Central memory CD8-positive, alpha-beta T cell (primary cell): ENCODE results near the gene ZNF749.

Experiments used
- ATAC-seq: fragments of 150-1000 bp; cut with Tn5 transposase; replicated peaks from 2 replicates; pipeline ENCODE4 v1.10.0; 2022; ENCODE audit warnings: mild to moderate bottlenecking, moderate FRiP score, moderate number of reproducible peaks; ENCODE audit not compliant: poor library complexity, severe bottlenecking; ENCODE audit errors: extremely low read depth
- DNase-seq, 2 donors: peaks; one replicate each; pipeline ENCODE4 v3.0.0; 2021; ENCODE audit warnings: low spot score in 2 of 2
- H3K27ac Mint-ChIP-seq: one replicate; pipeline ENCODE4 v1.8.0; 2022; ENCODE audit warnings: low read depth, mild to moderate bottlenecking, moderate library complexity, mixed read lengths
- H3K27me3 Mint-ChIP-seq: one replicate; pipeline ENCODE4 v1.8.0; 2022; ENCODE audit warnings: mixed read lengths
- H3K36me3 Mint-ChIP-seq: one replicate; pipeline ENCODE4 v1.8.0; 2022; ENCODE audit warnings: mild to moderate bottlenecking, moderate library complexity, mixed read lengths; ENCODE audit not compliant: insufficient read depth
- H3K4me1 Mint-ChIP-seq: one replicate; pipeline ENCODE4 v1.8.0; 2022; ENCODE audit warnings: mixed read lengths
- H3K4me3 Mint-ChIP-seq: one replicate; pipeline ENCODE4 v1.8.0; 2022; ENCODE audit warnings: mild to moderate bottlenecking, moderate library complexity, mixed read lengths
- H3K9me3 Mint-ChIP-seq: one replicate; pipeline ENCODE4 v1.8.0; 2022; ENCODE audit warnings: mixed read lengths

ZNF749 gene

DNA sequence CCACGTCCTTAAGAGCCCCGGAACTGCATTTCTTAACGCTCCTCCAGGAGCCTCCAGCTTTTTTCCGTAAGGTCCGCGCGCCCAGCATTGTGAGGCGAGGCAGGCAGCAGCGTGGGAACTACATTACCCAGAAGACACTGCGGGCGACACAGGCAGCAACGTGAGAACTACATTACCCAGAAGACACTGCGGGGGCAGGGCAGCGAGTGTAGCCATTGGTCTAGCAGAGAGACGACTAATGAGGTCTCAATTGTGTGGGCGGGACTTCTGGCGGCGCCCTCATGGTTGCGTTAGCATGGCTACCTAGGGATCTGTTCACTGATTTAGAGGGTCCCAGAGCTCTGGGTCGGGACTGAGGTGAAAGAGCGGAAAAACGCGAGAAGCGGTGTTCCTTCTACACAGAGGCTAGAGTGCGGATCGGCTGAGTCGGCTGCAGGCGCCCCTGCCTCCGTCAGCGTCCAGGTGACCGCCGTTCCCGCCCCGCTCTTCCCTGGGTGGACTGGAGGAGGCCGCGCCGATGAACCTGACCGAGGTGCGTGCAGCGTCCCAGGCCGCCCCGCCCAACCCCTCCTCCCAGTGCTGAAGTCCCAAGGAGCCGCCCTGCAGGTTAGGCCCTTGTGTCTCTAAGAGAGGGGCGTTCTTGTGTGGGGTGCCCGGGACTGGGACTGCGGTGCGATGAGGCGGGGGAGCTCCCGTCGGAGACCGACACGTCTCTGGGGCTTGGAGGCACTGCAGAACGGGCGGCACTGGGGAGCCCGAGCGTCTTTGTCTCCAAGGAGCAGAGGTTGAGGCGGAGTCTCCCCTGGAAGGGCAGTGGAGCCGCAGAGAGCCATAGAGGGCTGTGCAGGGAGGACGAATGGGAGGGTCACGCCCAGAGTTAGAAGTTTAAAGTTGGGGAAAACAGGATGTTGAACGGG lies at the start of gene ZNF749:
TSS of gene ZNF749 (plus strand) at position 264 of the 917 bp plus-strand sequence. CDS start at position 518, 254 bp downstream.
- peaks cover 5% of the 10 kb centered on the region for H3K9me3 Mint-ChIP-seq
- ATAC-seq, result peak; percentile 100
- peaks cover 39% of the 10 kb centered on the region for H3K4me1 Mint-ChIP-seq
- peaks cover 6% of the 10 kb centered on the region for H3K36me3 Mint-ChIP-seq
- peak within 1 kb of the TSS; percentile 91 for H3K4me3 Mint-ChIP-seq
- H3K27ac Mint-ChIP-seq, result peak within 1 kb of the TSS; percentile 92
- H3K27me3 Mint-ChIP-seq, result no peaks in the 10 kb centered on the region
- DNase-seq, result peak; percentile 95 to 96

DNA sequence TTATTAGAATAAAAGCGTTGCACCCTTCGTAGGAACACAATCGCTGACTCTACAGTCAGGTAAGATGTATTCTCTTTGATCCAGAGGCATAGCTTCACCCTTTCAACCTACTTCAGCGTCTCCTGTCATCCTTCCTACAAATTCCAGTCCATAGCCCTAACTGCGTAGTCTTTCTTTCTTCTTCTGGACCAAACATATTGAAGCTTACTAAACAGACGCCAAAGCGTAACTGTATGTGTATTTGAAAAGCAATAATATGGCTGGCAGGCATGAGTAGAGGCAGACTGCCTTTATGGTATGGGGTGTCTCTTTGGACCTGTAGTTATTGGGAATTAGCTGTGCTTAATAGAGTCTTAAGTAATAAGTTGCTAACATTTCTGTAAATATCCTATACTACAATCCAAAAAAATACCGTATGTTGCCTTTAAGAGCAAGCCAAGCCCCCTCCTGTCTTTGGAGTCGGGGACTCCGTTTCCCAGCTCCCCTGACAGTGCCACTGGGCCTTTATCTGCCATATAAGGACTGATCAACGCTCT lies 45.9 kb upstream of the ZNF749 start:
- Mint-ChIP-seq H3K36me3 (peaks cover 23% of the 10 kb centered on the region), H3K9me3 (no peaks in the 10 kb centered on the region), H3K4me1 (peaks cover 35% of the 10 kb centered on the region), H3K27ac (peak overlapping the region; percentile 97), H3K4me3 (peak overlapping the region; percentile 84), H3K27me3 (no peaks in the 10 kb centered on the region)
- ATAC-seq (no peak), DNase-seq (no peak)

DNA sequence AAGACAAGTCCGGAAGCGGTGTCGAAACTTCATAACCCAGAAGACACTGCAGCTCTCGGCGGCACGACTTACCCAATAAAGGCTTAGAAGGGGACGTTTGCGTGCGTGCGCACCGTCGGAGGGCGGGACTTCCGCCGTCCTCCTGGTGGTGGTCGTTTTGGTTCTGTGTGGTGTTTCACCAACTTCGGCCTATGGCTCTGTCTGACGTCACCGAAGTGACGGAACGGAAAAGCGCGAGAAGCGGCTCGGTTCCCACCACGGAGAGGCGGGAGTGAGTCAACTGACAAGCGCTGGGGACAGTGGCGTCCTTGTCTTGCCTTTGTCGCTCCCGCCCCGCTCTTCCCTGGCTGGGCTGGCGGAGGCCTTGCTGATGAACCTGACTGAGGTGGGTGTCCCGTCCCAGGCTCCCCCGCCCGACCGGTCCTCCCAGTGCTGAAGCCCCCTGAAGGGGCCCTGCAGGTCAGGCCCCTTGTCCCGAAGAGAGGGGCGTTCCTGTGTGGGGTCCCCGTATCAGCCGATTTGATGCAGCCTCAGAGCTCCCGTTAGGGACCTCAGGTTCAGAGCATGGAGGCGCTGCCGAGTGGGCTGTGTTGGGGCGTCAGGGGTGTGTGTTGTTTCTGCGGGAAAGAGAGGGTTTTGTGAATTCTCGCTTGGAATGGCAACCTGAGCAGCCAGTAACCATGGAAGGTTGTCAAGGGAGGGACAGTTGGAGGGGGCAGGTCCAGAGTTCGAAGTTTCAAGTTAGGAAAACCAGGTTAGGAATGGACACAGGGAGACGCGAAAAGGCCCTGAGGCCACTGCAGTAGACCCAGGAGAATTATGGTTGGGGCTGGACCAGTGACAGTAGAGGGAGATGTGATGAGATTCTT lies 45.2 kb upstream of the ZNF749 start, which contains the start of gene ZNF548:
TSS of gene ZNF548 (plus strand) at position 125 of the 869 bp plus-strand sequence. CDS start at position 371, 246 bp downstream.
- Mint-ChIP-seq H3K36me3 (peaks cover 23% of the 10 kb centered on the region), H3K4me1 (peaks cover 42% of the 10 kb centered on the region)
- DNase-seq, result peak; percentile 96 to 98

DNA sequence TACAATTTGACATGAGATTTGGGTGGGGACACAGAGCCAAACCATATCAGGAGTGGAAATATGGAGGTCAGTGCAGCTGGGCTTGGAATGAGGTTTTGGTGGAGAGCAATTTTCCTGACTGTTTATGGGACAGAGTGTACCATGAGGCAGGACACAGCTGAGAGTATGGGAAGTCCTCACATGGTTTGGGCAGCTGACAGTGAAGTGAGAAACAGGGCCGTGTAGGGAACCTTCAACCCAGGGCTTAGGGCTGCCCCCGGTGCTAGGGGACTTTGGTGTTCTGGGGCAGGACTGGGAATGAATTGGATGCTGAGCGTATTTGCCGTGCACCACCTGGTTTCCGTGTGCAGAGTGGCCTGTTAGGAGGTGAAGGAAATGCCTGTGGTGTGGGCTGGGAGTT lies 39.4 kb upstream of the ZNF749 start:
- DNase-seq (no peak), ATAC-seq (no peak)
- Mint-ChIP-seq H3K4me1 (peaks cover 40% of the 10 kb centered on the region), H3K4me3 (no peak overlapping the region), H3K27me3 (no peaks in the 10 kb centered on the region), H3K36me3 (peaks cover 44% of the 10 kb centered on the region), H3K27ac (no peak overlapping the region), H3K9me3 (peaks cover 34% of the 10 kb centered on the region)

More for the DNA sequence above, 45.2 kb upstream of the ZNF749 start, which contains the start of gene ZNF548:
- H3K27ac Mint-ChIP-seq, result peak within 1 kb of the TSS; percentile 97
- H3K9me3 Mint-ChIP-seq, result no peaks in the 10 kb centered on the region
- peak within 1 kb of the TSS; percentile 84 for H3K4me3 Mint-ChIP-seq
- H3K27me3 Mint-ChIP-seq, result no peaks in the 10 kb centered on the region
- peak; percentile 99 for ATAC-seq

DNA sequence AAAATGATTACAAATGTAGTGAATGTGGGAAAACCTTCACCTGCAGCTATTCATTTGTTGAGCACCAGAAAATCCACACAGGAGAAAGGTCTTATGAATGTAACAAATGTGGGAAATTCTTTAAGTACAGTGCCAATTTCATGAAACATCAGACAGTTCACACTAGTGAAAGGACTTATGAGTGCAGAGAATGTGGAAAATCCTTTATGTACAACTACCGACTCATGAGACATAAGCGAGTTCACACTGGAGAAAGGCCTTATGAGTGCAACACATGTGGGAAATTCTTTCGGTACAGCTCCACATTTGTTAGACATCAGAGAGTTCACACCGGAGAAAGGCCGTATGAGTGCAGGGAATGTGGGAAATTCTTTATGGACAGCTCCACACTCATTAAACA lies 36.3 kb upstream of the ZNF749 start:
- no peak overlapping the region for H3K4me3 Mint-ChIP-seq
- peaks cover 27% of the 10 kb centered on the region for H3K4me1 Mint-ChIP-seq
- ATAC-seq (no peak), DNase-seq (no peak)
- no peak overlapping the region for H3K27ac Mint-ChIP-seq
- H3K36me3 Mint-ChIP-seq, result peaks cover 35% of the 10 kb centered on the region
- H3K27me3 Mint-ChIP-seq, result no peaks in the 10 kb centered on the region
- H3K9me3 Mint-ChIP-seq, result peaks cover 34% of the 10 kb centered on the region

DNA sequence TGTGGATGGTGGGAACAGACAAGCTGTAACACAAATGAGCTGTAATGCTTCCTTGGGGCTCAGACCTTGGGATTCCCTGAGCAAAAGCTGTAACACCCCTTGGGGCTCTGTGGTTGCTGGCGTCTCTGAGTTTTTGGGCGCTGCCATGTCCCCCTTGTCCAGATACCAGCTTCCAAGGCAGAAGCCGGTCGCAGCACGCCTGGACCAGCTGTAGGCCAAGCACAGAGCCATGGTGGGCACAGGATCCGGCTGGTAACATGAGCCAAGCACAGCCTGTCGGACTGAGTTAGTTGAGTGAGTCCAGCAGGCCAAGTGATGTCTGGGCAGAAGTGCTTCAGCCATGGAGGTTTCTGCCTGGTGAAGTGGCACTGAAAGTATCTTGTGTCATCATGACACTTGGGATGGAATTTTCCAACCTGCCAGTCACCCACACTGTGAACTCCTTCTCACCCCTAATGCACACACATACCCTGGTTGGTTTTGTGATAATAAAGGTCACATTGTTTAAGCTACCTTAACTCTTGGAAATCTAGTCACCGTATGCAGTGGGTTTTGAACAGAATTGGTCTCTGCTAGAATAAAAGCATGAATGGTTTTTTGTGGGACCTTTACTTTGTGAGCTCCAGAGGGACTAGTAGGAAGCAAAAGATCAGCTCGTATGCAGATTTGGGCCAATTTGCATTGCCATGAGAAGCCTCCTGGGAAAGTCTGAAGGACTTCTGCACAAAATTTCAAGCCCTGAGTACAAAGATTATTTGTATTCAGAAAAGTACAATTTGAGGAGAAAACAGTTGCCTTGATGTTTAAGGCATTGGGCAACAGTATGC lies 31.2 kb upstream of the ZNF749 start:
- DNase-seq, result no peak
- H3K36me3 Mint-ChIP-seq, result peaks cover 12% of the 10 kb centered on the region
- no peak overlapping the region for H3K27ac Mint-ChIP-seq
- H3K9me3 Mint-ChIP-seq, result peaks cover 6% of the 10 kb centered on the region
- H3K4me3 Mint-ChIP-seq, result no peak overlapping the region
- H3K4me1 Mint-ChIP-seq, result peaks cover 7% of the 10 kb centered on the region
- no peak for ATAC-seq
- no peaks in the 10 kb centered on the region for H3K27me3 Mint-ChIP-seq

- peaks cover 5% of the 10 kb centered on the region for H3K36me3 Mint-ChIP-seq
- H3K9me3 Mint-ChIP-seq, result no peaks in the 10 kb centered on the region
- peaks cover 19% of the 10 kb centered on the region for H3K4me1 Mint-ChIP-seq
- no peak overlapping the region for H3K4me3 Mint-ChIP-seq
- H3K27me3 Mint-ChIP-seq, result no peaks in the 10 kb centered on the region
- DNase-seq (peak; percentile 44 to 58), ATAC-seq (no peak)
- H3K27ac Mint-ChIP-seq, result no peak overlapping the region
Observed at GRCh38 chr19:57406516-57407123, 28.5 kb upstream of the ZNF749 start.

- DNase-seq (peak; percentile 77 to 82), ATAC-seq (peak; percentile 100)
- H3K27ac Mint-ChIP-seq, result peak within 1 kb of the TSS; percentile 89
- peaks cover 10% of the 10 kb centered on the region for H3K36me3 Mint-ChIP-seq
- no peaks in the 10 kb centered on the region for H3K27me3 Mint-ChIP-seq
- H3K9me3 Mint-ChIP-seq, result peaks cover 10% of the 10 kb centered on the region
- H3K4me3 Mint-ChIP-seq, result peak within 1 kb of the TSS; percentile 93
- H3K4me1 Mint-ChIP-seq, result peaks cover 36% of the 10 kb centered on the region
Observed at GRCh38 chr19:57410877-57411671, 24.1 kb upstream of the ZNF749 start, which contains the start of gene ZNF17. Gene ZNF17 (plus strand): TSS chr19:57411161. CDS start chr19:57413616, 2,455 bp downstream.

DNA sequence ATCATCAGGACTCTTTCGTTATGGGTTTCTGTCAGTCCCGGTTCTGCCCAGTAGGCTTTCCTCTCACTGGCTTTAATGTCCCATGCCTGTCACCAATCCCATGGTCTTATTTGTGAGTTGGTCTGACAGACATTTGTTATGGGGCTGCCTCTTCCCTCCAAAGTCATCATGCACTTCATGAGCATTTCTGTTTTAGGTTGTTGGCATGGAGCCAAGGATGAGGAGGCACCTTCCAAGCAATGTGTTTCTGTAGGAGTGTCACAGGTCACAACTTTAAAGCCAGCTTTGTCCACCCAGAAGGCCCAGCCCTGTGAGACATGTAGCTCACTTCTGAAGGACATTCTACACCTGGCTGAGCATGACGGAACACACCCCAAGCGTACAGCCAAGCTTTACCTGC lies 15.7 kb upstream of the ZNF749 start:
- peaks cover 18% of the 10 kb centered on the region for H3K4me1 Mint-ChIP-seq
- no peak for DNase-seq
- no peak for ATAC-seq
- H3K27me3 Mint-ChIP-seq, result no peaks in the 10 kb centered on the region
- H3K27ac Mint-ChIP-seq, result no peak overlapping the region
- H3K9me3 Mint-ChIP-seq, result peaks cover 29% of the 10 kb centered on the region
- H3K4me3 Mint-ChIP-seq, result no peak overlapping the region
- peaks cover 29% of the 10 kb centered on the region for H3K36me3 Mint-ChIP-seq

DNA sequence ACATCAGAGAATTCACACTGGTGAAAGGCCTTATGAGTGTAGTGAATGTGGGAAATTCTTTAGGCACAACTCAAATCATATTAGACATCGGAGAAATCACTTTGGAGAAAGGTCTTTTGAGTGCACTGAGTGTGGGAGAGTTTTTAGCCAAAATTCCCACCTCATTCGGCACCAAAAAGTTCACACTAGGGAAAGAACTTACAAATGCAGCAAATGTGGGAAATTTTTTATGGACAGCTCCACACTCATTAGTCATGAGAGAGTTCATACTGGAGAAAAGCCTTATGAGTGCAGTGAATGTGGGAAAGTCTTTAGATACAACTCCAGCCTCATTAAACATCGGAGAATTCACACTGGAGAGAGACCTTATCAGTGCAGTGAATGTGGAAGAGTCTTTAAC lies 14.1 kb upstream of the ZNF749 start:
- H3K9me3 Mint-ChIP-seq, result peaks cover 19% of the 10 kb centered on the region
- no peak overlapping the region for H3K27ac Mint-ChIP-seq
- H3K27me3 Mint-ChIP-seq, result no peaks in the 10 kb centered on the region
- no peak for ATAC-seq
- peaks cover 27% of the 10 kb centered on the region for H3K36me3 Mint-ChIP-seq
- H3K4me1 Mint-ChIP-seq, result peaks cover 6% of the 10 kb centered on the region
- no peak for DNase-seq
- no peak overlapping the region for H3K4me3 Mint-ChIP-seq
